Thoracic aorta endothelial cell (primary cell): ENCODE measurements around the gene GPD2. TPM values are rescaled to one million over a fixed set of nuclear protein-coding genes. Genes with fewer than 3 reads are reported as not detected.

Source experiments
- total RNA-seq: library from RNA; depleted of rRNA; stranded (reverse); fragments of >200 nt; gene quantifications from 2 replicates; pipeline ENCODE4 v1.2.3, GENCODE V29; 2012

Gene GPD2
- 123 TPM in 2 replicates for total RNA-seq

DNA sequence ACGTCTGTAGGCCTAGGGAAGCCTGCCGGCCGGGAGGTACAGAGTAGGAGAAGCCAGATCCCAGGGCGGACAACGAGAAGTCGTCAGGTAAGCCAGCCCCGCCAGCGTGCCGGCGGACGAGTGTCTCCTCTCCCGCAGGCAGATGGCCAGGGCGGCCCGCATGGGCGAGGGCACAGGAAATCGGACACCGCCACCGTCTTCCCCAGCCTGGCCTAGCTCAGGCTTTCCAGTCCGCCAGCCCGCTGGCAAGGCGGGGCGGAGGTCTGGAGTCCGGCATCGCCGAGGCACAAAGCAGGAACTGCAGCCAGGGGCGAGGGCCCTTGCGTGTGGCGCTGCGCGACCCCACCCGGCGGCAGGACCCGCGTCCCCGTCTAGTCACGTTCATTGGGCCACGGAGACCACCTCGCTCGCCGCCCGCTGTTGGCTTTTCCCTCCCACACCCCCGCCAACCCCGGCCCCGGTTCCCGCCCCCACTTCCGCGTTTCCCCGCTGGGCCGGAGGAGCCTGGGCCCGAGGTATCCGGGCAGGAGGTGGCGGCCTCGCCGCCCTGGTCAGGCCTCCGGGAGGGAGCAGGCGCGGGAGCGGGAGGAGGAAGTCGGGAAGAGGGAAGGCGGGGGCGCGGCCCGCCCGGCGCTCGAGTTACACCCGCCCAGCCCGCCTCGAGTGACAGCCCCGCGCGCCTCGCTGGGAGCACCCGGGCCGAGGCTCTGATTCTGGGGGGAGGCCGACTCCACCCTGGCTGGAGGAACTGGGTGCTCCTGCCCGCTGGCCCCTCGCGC, at the start of gene GPD2:
TSS of gene GPD2 (plus strand) at position 662 of the 779 bp plus-strand sequence. CDS start 39,727 bp downstream, outside the sequence.

Other genes starting within 250 kb of the GPD2 start
- 0.13 and 0.22 TPM in 2 replicates for gene NR4A2, start 103.7 kb upstream of the GPD2 start, total RNA-seq